Mesenchymal stem cell (in vitro differentiated cells and primary cell): ENCODE results near the gene ABHD6.

Experiments used
- DNase-seq: peaks from one replicate; pipeline ENCODE4 v3.0.0-alpha.2; 2013
- H2AFZ ChIP-seq: one replicate; pipeline ENCODE4 v1.6.1; 2013; ENCODE audit warnings: low read depth, mild to moderate bottlenecking, control low read depth, inconsistent platforms, low read length, moderate library complexity
- H2AK5ac ChIP-seq: 2 replicates; pipeline ENCODE4 v1.6.1; 2013; ENCODE audit warnings: low read length, moderate library complexity, mild to moderate bottlenecking, inconsistent platforms; ENCODE audit not compliant: severe bottlenecking
- H2BK120ac ChIP-seq: one replicate; pipeline ENCODE4 v1.6.1; 2013; ENCODE audit warnings: low read depth, mild to moderate bottlenecking, inconsistent platforms, low read length, moderate library complexity
- H2BK12ac ChIP-seq, 2 experiments: one replicate each; pipeline ENCODE4 v1.6.1; 2013; ENCODE audit warnings: inconsistent platforms in 2 of 2, low read length in 2 of 2, mild to moderate bottlenecking in 2 of 2, moderate library complexity in 2 of 2, control low read depth in 1 of 2
- H2BK15ac ChIP-seq: one replicate; pipeline ENCODE4 v1.6.1; 2013; ENCODE audit warnings: mild to moderate bottlenecking, low read depth, inconsistent platforms; ENCODE audit not compliant: poor library complexity, severe bottlenecking
- H2BK5ac ChIP-seq: 2 replicates; pipeline ENCODE4 v1.6.1; 2013; ENCODE audit warnings: low read depth, mild to moderate bottlenecking, low read length, control low read depth, inconsistent platforms; ENCODE audit not compliant: poor library complexity, severe bottlenecking
- H3K14ac ChIP-seq, 2 experiments: one replicate each; pipeline ENCODE4 v1.6.1; 2013; ENCODE audit warnings: inconsistent platforms in 2 of 2, low read length in 2 of 2, control low read depth in 1 of 2, mild to moderate bottlenecking in 1 of 2, moderate library complexity in 1 of 2
- H3K18ac ChIP-seq, 2 experiments: one replicate each; pipeline ENCODE4 v1.6.1; 2013; ENCODE audit warnings: inconsistent platforms in 2 of 2, low read length in 2 of 2, control low read depth in 1 of 2, low read depth in 1 of 2, mild to moderate bottlenecking in 1 of 2
- H3K23ac ChIP-seq, 2 experiments: one replicate each; pipeline ENCODE4 v1.6.1; 2013; ENCODE audit warnings: inconsistent platforms in 2 of 2, low read length in 2 of 2, mild to moderate bottlenecking in 2 of 2, moderate library complexity in 2 of 2, control low read depth in 1 of 2
- H3K27ac ChIP-seq: 2 replicates; pipeline ENCODE4 v1.5.1; 2013; ENCODE audit warnings: mild to moderate bottlenecking, moderate library complexity, low read length, control low read depth, inconsistent platforms; ENCODE audit not compliant: poor library complexity, severe bottlenecking
- H3K27me3 ChIP-seq, 2 experiments: 2 replicates each; pipeline versions ENCODE4 v1.6.1 to v1.7.0; 2013; ENCODE audit warnings: low read length in 2 of 2, mild to moderate bottlenecking in 2 of 2, moderate library complexity in 2 of 2, control low read depth in 1 of 2, inconsistent platforms in 1 of 2; ENCODE audit not compliant: control insufficient read depth in 1 of 2, insufficient read depth in 1 of 2
- H3K36me3 ChIP-seq, 2 experiments: 2 replicates each; pipeline versions ENCODE4 v1.6.1 to v1.7.0; 2013; ENCODE audit warnings: low read length in 2 of 2, control low read depth in 1 of 2, inconsistent platforms in 1 of 2, low read depth in 1 of 2, mild to moderate bottlenecking in 1 of 2; ENCODE audit not compliant: insufficient read depth in 2 of 2, control insufficient read depth in 1 of 2
- H3K4ac ChIP-seq, 2 experiments: one replicate each; pipeline ENCODE4 v1.6.1; 2013; ENCODE audit warnings: inconsistent platforms in 2 of 2, low read length in 2 of 2, mild to moderate bottlenecking in 2 of 2, moderate library complexity in 2 of 2, control low read depth in 1 of 2, low read depth in 1 of 2
- H3K4me1 ChIP-seq: 2 replicates; pipeline ENCODE4 v1.6.1; 2013; ENCODE audit warnings: low read depth, low read length, control low read depth; ENCODE audit not compliant: control insufficient read depth, insufficient read depth
- H3K4me2 ChIP-seq: 2 replicates; pipeline ENCODE4 v1.6.1; 2013; ENCODE audit warnings: low read length, mild to moderate bottlenecking, inconsistent platforms; ENCODE audit not compliant: poor library complexity, severe bottlenecking
- H3K4me3 ChIP-seq, 2 experiments: 2 replicates each; pipeline versions ENCODE4 v1.5.1 to v1.7.0; 2013; ENCODE audit warnings: low read length in 2 of 2, mild to moderate bottlenecking in 2 of 2, control low read depth in 1 of 2, low read depth in 1 of 2; ENCODE audit not compliant: insufficient read depth in 1 of 2
- H3K79me1 ChIP-seq: replicated peaks from 2 replicates; pipeline ENCODE4 v1.6.1; 2013; ENCODE audit warnings: mild to moderate bottlenecking, control low read depth, low read length, inconsistent platforms; ENCODE audit not compliant: poor library complexity, severe bottlenecking
- H3K9ac ChIP-seq: 2 replicates; pipeline ENCODE4 v1.7.0; 2013; ENCODE audit warnings: mild to moderate bottlenecking, low read length, moderate library complexity
- H3K9me3 ChIP-seq: 2 replicates; pipeline ENCODE4 v1.7.0; 2013; ENCODE audit warnings: mild to moderate bottlenecking, low read length; ENCODE audit not compliant: control insufficient read depth
- H4K8ac ChIP-seq: one replicate; pipeline ENCODE4 v1.6.1; 2013; ENCODE audit warnings: inconsistent platforms, mild to moderate bottlenecking, low read length, moderate library complexity
- H4K91ac ChIP-seq: one replicate; pipeline ENCODE4 v1.6.1; 2013; ENCODE audit warnings: mild to moderate bottlenecking, low read length, inconsistent platforms
- WGBS: methylation state at CpG from one replicate; pipeline ENCODE4 v1.1.7; 2013; ENCODE audit warnings: mixed read lengths; 5-methylcytosine and 5-hydroxymethylcytosine counted together

ABHD6 gene

GRCh38 chr3:58231666-58232065 is 5.9 kb upstream of the ABHD6 start:
- 76% methylated on average over 2 of the region's 2 CpGs for WGBS
- H3K9ac ChIP-seq: no peak overlapping the region
- H2BK120ac ChIP-seq: no peak overlapping the region
- H3K4me1 ChIP-seq: no peaks in the 10 kb centered on the region
- H3K4me2 ChIP-seq: no peak overlapping the region
- H2BK15ac ChIP-seq: no peak overlapping the region
- no peak overlapping the region for H3K4me3 ChIP-seq
- H2AFZ ChIP-seq: no peak overlapping the region
- no peak overlapping the region for H4K91ac ChIP-seq
- no peaks in the 10 kb centered on the region for H3K79me1 ChIP-seq
- no peak overlapping the region for H3K4ac ChIP-seq
- no peaks in the 10 kb centered on the region for H3K36me3 ChIP-seq
- H3K9me3 ChIP-seq: no peaks in the 10 kb centered on the region
- no peak overlapping the region for H2AK5ac ChIP-seq
- H3K27me3 ChIP-seq: peaks cover 12 to 19% of the 10 kb centered on the region in 2 experiments
- no peak overlapping the region for H4K8ac ChIP-seq
- H2BK5ac ChIP-seq: no peak overlapping the region
- no peak for DNase-seq
- no peak overlapping the region for H3K23ac ChIP-seq
- H2BK12ac ChIP-seq: no peak overlapping the region
- H3K27ac ChIP-seq: no peak overlapping the region
- H3K14ac ChIP-seq: no peak overlapping the region
- no peak overlapping the region for H3K18ac ChIP-seq

- H2BK12ac ChIP-seq: no peak overlapping the region
- H3K14ac ChIP-seq: no peak overlapping the region
- no peak overlapping the region for H3K4ac ChIP-seq
- no peak overlapping the region for H3K9ac ChIP-seq
- H2BK15ac ChIP-seq: no peak overlapping the region
- H4K8ac ChIP-seq: no peak overlapping the region
- no peaks in the 10 kb centered on the region for H3K9me3 ChIP-seq
- peaks cover 8% of the 10 kb centered on the region for H3K79me1 ChIP-seq
- H3K18ac ChIP-seq: no peak overlapping the region
- H3K27me3 ChIP-seq: peaks cover 12 to 19% of the 10 kb centered on the region in 2 experiments
- H3K36me3 ChIP-seq: no peaks in the 10 kb centered on the region
- no peak overlapping the region for H3K4me3 ChIP-seq
- DNase-seq: peak; percentile 64
- no peak overlapping the region for H3K23ac ChIP-seq
- H3K27ac ChIP-seq: no peak overlapping the region
- H2BK5ac ChIP-seq: no peak overlapping the region
- peaks cover 10% of the 10 kb centered on the region for H3K4me1 ChIP-seq
- WGBS: 43% methylated on average over 3 of the region's 4 CpGs
- H2AK5ac ChIP-seq: no peak overlapping the region
- no peak overlapping the region for H2AFZ ChIP-seq
- H2BK120ac ChIP-seq: no peak overlapping the region
- H4K91ac ChIP-seq: no peak overlapping the region
- no peak overlapping the region for H3K4me2 ChIP-seq
Measured at GRCh38 chr3:58234516-58234931, 3.1 kb upstream of the ABHD6 start.

GRCh38 chr3:58235970-58236369 is 1.6 kb upstream of the ABHD6 start:
- Histone ChIP-seq H3K9ac (no peak overlapping the region), H4K8ac (no peak overlapping the region)
- WGBS: 84% methylated on average over 4 of the region's 4 CpGs

GRCh38 chr3:58236527-58237237 is 910 bp upstream of the ABHD6 start:
- no peak overlapping the region for H4K91ac ChIP-seq
- peak overlapping the region in 1 of 2 experiments; percentile 76 for H3K23ac ChIP-seq
- peaks cover 10% of the 10 kb centered on the region for H3K79me1 ChIP-seq
- no peaks in the 10 kb centered on the region for H3K36me3 ChIP-seq
- peak overlapping the region in 1 of 2 experiments; percentile 71 for H2BK12ac ChIP-seq
- H3K4ac ChIP-seq: no peak overlapping the region
- peak overlapping the region; percentile 84 to 94 for H3K4me3 ChIP-seq
- H3K4me2 ChIP-seq: peak overlapping the region; percentile 99
- 17% methylated on average over 24 of the region's 24 CpGs for WGBS
- no peaks in the 10 kb centered on the region for H3K9me3 ChIP-seq
- DNase-seq: no peak
- peak overlapping the region; percentile 87 for H4K8ac ChIP-seq
- peak overlapping the region; percentile 99 for H2AFZ ChIP-seq
- no peak overlapping the region for H2BK5ac ChIP-seq
- no peak overlapping the region for H2BK15ac ChIP-seq
- peaks cover 7 to 14% of the 10 kb centered on the region in 2 experiments for H3K27me3 ChIP-seq
- H3K14ac ChIP-seq: peak overlapping the region in 1 of 2 experiments; percentile 79
- H3K18ac ChIP-seq: peak overlapping the region; percentile 23 to 90
- H2AK5ac ChIP-seq: no peak overlapping the region
- peak overlapping the region; percentile 87 for H3K9ac ChIP-seq
- no peak overlapping the region for H3K27ac ChIP-seq
- H2BK120ac ChIP-seq: no peak overlapping the region
- H3K4me1 ChIP-seq: peaks cover 10% of the 10 kb centered on the region

More at GRCh38 chr3:58235970-58236369, 1.6 kb upstream of the ABHD6 start:
- H3K36me3 ChIP-seq: no peaks in the 10 kb centered on the region
- H3K9me3 ChIP-seq: no peaks in the 10 kb centered on the region
- H3K18ac ChIP-seq: no peak overlapping the region
- peaks cover 12 to 15% of the 10 kb centered on the region in 2 experiments for H3K27me3 ChIP-seq
- peaks cover 9% of the 10 kb centered on the region for H3K79me1 ChIP-seq
- H2AFZ ChIP-seq: no peak overlapping the region
- H2BK15ac ChIP-seq: peak overlapping the region; percentile 48
- no peak overlapping the region for H3K14ac ChIP-seq
- no peak overlapping the region for H2BK12ac ChIP-seq
- H3K27ac ChIP-seq: no peak overlapping the region
- H4K91ac ChIP-seq: no peak overlapping the region
- H3K4me2 ChIP-seq: no peak overlapping the region
- no peak overlapping the region for H2BK120ac ChIP-seq
- H3K4me3 ChIP-seq: no peak overlapping the region
- peaks cover 10% of the 10 kb centered on the region for H3K4me1 ChIP-seq
- DNase-seq: no peak
- H2BK5ac ChIP-seq: no peak overlapping the region
- no peak overlapping the region for H3K23ac ChIP-seq
- H2AK5ac ChIP-seq: peak overlapping the region; percentile 84
- no peak overlapping the region for H3K4ac ChIP-seq
